Measurements from ENCODE around the gene AJAP1. TPM values are rescaled to one million over a fixed set of nuclear protein-coding genes. Genes with fewer than 3 reads are reported as not detected.

The AJAP1 gene
- total RNA-seq, 1 experiment from 2014 or later, result not detected

- no peak for DNase-seq (ENCODE audit: low spot score)
These were observed 75.7 kb downstream of the AJAP1 start for GRCh38 chr1:4730078-4730477.

- DNase-seq (ENCODE audit: low spot score), result no peak
These were observed 79.2 kb downstream of the AJAP1 start for GRCh38 chr1:4733446-4734177.

- DNase-seq (ENCODE audit: low spot score), result no peak
These were observed 79.8 kb downstream of the AJAP1 start for GRCh38 chr1:4734219-4734618.

- DNase-seq (ENCODE audit: low spot score), result no peak
These were observed 80.4 kb downstream of the AJAP1 start for GRCh38 chr1:4734791-4735190.

GRCh38 chr1:4736254-4736653 lies 81.8 kb downstream of the AJAP1 start:
- no peak for DNase-seq (ENCODE audit: low spot score)

GRCh38 chr1:4741876-4742423 lies 87.5 kb downstream of the AJAP1 start:
- no peak for DNase-seq (ENCODE audit: low spot score)

- no peak for DNase-seq (ENCODE audit: low spot score)
These were observed 89.8 kb downstream of the AJAP1 start for GRCh38 chr1:4743978-4744750.

GRCh38 chr1:4745560-4745959 lies 91.2 kb downstream of the AJAP1 start:
- no peak for DNase-seq (ENCODE audit: low spot score)

- no peak for DNase-seq (ENCODE audit: low spot score)
These were observed 95.0 kb downstream of the AJAP1 start for GRCh38 chr1:4749406-4749805.

- DNase-seq (ENCODE audit: low spot score), result no peak
These were observed 95.8 kb downstream of the AJAP1 start for GRCh38 chr1:4750177-4750576.

GRCh38 chr1:4752059-4752458 lies 97.7 kb downstream of the AJAP1 start:
- no peak for DNase-seq (ENCODE audit: low spot score)

GRCh38 chr1:4754816-4755215 lies 100.4 kb downstream of the AJAP1 start:
- no peak for DNase-seq (ENCODE audit: low spot score)

GRCh38 chr1:4755301-4755845 lies 101.0 kb downstream of the AJAP1 start:
- DNase-seq (ENCODE audit: low spot score), result no peak

- DNase-seq (ENCODE audit: low spot score), result no peak
These were observed 101.6 kb downstream of the AJAP1 start for GRCh38 chr1:4755864-4756504.

- DNase-seq (ENCODE audit: low spot score), result no peak
These were observed 102.6 kb downstream of the AJAP1 start for GRCh38 chr1:4756851-4757580.

- no peak for DNase-seq (ENCODE audit: low spot score)
These were observed 105.3 kb downstream of the AJAP1 start for GRCh38 chr1:4759671-4760070.

- no peak for DNase-seq (ENCODE audit: low spot score)
These were observed 105.7 kb downstream of the AJAP1 start for GRCh38 chr1:4760088-4760487.

- DNase-seq (ENCODE audit: low spot score), result no peak
These were observed 106.9 kb downstream of the AJAP1 start for GRCh38 chr1:4761324-4761723.

- no peak for DNase-seq (ENCODE audit: low spot score)
These were observed 107.7 kb downstream of the AJAP1 start for GRCh38 chr1:4762146-4762545.

- DNase-seq (ENCODE audit: low spot score), result no peak
These were observed 112.9 kb downstream of the AJAP1 start for GRCh38 chr1:4767308-4767707.

GRCh38 chr1:4768553-4768952 lies 114.1 kb downstream of the AJAP1 start:
- DNase-seq (ENCODE audit: low spot score), result peak; percentile 7
